K562 (cell line): ENCODE measurements around the gene CALML6. TPM values are rescaled to one million over a fixed set of nuclear protein-coding genes. Genes with fewer than 3 reads are reported as not detected.

Source experiments
- ATAC-seq: fragments of 200-7000 bp; cut with Tn5 transposase; 3 replicates; pipeline ENCODE4 v1.9.1; 2020; ENCODE audit warnings: moderate library complexity
- BruUV-seq: library from RNA; stranded (reverse); fragments of 400-500 nt; replicated peaks from 2 replicates; lab custom pipeline; 2021; lab: Mats Ljungman, UMichigan
- CTCF ChIA-PET: fragments of 300-600 bp; formaldehyde crosslinking; extraction: SDS; loops from one replicate; lab custom pipeline; 2021; ENCODE audit warnings: low intra/inter-chr PET ratio; lab: Yijun Ruan, JAX
- POLR2A ChIA-PET: fragments of 300-600, 350-650 bp; sonication (Branson Sonifier 250); formaldehyde crosslinking; extraction: SDS; loops from one replicate; lab custom pipeline; 2021; ENCODE audit warnings: antibody characterized with exemption, inconsistent platforms; lab: Yijun Ruan, JAX
- DNase-seq, 4 experiments: peaks; one replicate each; pipeline versions ENCODE4 v3.0.0 to v3.0.0-alpha.2; 2011 to 2018; ENCODE audit warnings: low spot score in 3 of 4, mixed read lengths in 3 of 4; ENCODE audit errors: extremely low read depth in 1 of 4
- FAIRE-seq: peaks from 2 replicates; lab custom pipeline; 2011; peaks lifted over from hg19 to GRCh38; lab: Jason Lieb, UNC
- H2AFZ ChIP-seq: 2 replicates; pipeline ENCODE4 v1.6.0; 2011; ENCODE audit warnings: low read depth, low read length, control low read depth, inconsistent platforms
- H3K27ac ChIP-seq: fragments of 200-600 bp; 3 replicates; pipeline ENCODE4 v1.8.0; 2011; ENCODE audit warnings: low read depth, mild to moderate bottlenecking, control low read depth, inconsistent platforms, low read length, moderate library complexity, mixed read lengths; ENCODE audit errors: extremely low read depth
- H3K27me3 ChIP-seq, 2 experiments: fragments of 300-600 bp in 1 of 2; 2 replicates in 1 of 2; 3 replicates in 1 of 2; pipeline versions ENCODE4 v1.6.0 to v1.8.0; 2011; ENCODE audit warnings: inconsistent platforms in 2 of 2, low read length in 2 of 2, mild to moderate bottlenecking in 1 of 2, mixed read lengths in 1 of 2, moderate library complexity in 1 of 2; ENCODE audit not compliant: control insufficient read depth in 2 of 2, insufficient read depth in 2 of 2
- H3K36me3 ChIP-seq: fragments of 300-600 bp; 3 replicates; pipeline ENCODE4 v1.8.0; 2011; ENCODE audit warnings: mild to moderate bottlenecking, low read length, inconsistent platforms; ENCODE audit not compliant: control insufficient read depth, insufficient read depth
- H3K4me1 ChIP-seq, 2 experiments: fragments of 200-600 bp in 1 of 2; replicated peaks in 1 of 2; 2 replicates in 1 of 2; 3 replicates in 1 of 2; pipeline versions ENCODE4 v1.5.1 to v1.8.0; 2011; ENCODE audit warnings: inconsistent platforms in 2 of 2, low read length in 2 of 2, mild to moderate bottlenecking in 1 of 2, mixed read lengths in 1 of 2, moderate library complexity in 1 of 2; ENCODE audit not compliant: control insufficient read depth in 2 of 2, insufficient read depth in 2 of 2
- H3K4me2 ChIP-seq: 2 replicates; pipeline ENCODE4 v1.6.1; 2011; ENCODE audit warnings: low read length, control low read depth, inconsistent platforms, mixed read lengths; ENCODE audit not compliant: insufficient read depth
- H3K4me3 ChIP-seq: fragments of 200-600 bp; sonication (generic), shearing (Covaris generic); 2 replicates; pipeline ENCODE4 v1.5.1; 2016; ENCODE audit warnings: control low read depth, inconsistent platforms
- H3K79me2 ChIP-seq: fragments of 200-600 bp; 3 replicates; pipeline ENCODE4 v1.8.0; 2011; ENCODE audit warnings: low read length, inconsistent platforms; ENCODE audit not compliant: control insufficient read depth, insufficient read depth
- H3K9ac ChIP-seq, 2 experiments: 2 replicates each; pipeline versions ENCODE4 v1.6.0 to v1.6.1; 2011; ENCODE audit warnings: low read depth in 2 of 2, low read length in 2 of 2, control low read depth in 1 of 2, inconsistent platforms in 1 of 2, mild to moderate bottlenecking in 1 of 2, mixed read lengths in 1 of 2; ENCODE audit not compliant: insufficient read depth in 1 of 2
- H3K9me1 ChIP-seq: one replicate; pipeline ENCODE4 v1.6.0; 2011; ENCODE audit warnings: inconsistent platforms, mild to moderate bottlenecking, low read length, moderate library complexity; ENCODE audit not compliant: control insufficient read depth, insufficient read depth
- H3K9me3 ChIP-seq: replicated peaks from 2 replicates; pipeline ENCODE4 v1.5.1; 2011; ENCODE audit warnings: low read depth, low read length, inconsistent platforms; ENCODE audit not compliant: control insufficient read depth, insufficient read depth
- H4K20me1 ChIP-seq: replicated peaks from 2 replicates; pipeline ENCODE4 v1.6.1; 2011; ENCODE audit warnings: low read length, inconsistent platforms, mixed read lengths; ENCODE audit not compliant: control insufficient read depth, insufficient read depth
- CXXC5 ChIP-seq: fragments of 250-450 bp; sonication (Bioruptor Pico); IDR thresholded peaks from 2 replicates; pipeline ENCODE4 v1.8.0; 2022; ENCODE audit warnings: inconsistent platforms, mild to moderate bottlenecking, moderate library complexity
- HMGN3 ChIP-seq: IDR thresholded peaks from 2 replicates; pipeline ENCODE4 v1.6.1; 2011; ENCODE audit warnings: borderline replicate concordance, low read depth, mild to moderate bottlenecking, mixed read lengths, low read length; ENCODE audit not compliant: insufficient read length; ENCODE audit errors: extremely low read depth
- JUND ChIP-seq, 2 experiments: IDR thresholded peaks; 2 replicates in 1 of 2; 3 replicates in 1 of 2; pipeline ENCODE4 v1.6.1; 2011; ENCODE audit warnings: borderline replicate concordance in 2 of 2, low read depth in 2 of 2, low read length in 2 of 2, improper control_type of control experiment in 1 of 2, missing biosample characterization in 1 of 2, missing genetic modification characterization in 1 of 2, missing genetic modification reagents in 1 of 2
- KDM1A ChIP-seq, 2 experiments: fragments of 450-650 bp; IDR thresholded peaks; 2 replicates each; pipeline ENCODE4 v1.6.1; 2016; ENCODE audit warnings: mild to moderate bottlenecking in 2 of 2
- KLF16 ChIP-seq: IDR thresholded peaks from 2 replicates; pipeline ENCODE4 v1.6.1; 2016; ENCODE audit warnings: antibody characterized with exemption
- MTA3 ChIP-seq: fragments of 450-650 bp; formaldehyde crosslinking; IDR thresholded peaks from 2 replicates; pipeline ENCODE4 v1.6.1; 2017; ENCODE audit warnings: mild to moderate bottlenecking, borderline replicate concordance
- RBM34 ChIP-seq: fragments of 200-400 bp; formaldehyde crosslinking; IDR thresholded peaks from 2 replicates; pipeline ENCODE4 v1.6.1; 2018; ENCODE audit warnings: low read length, borderline replicate concordance; ENCODE audit not compliant: insufficient read depth
- SAFB ChIP-seq: fragments of 200-400 bp; formaldehyde crosslinking; IDR thresholded peaks from 2 replicates; pipeline ENCODE4 v1.6.1; 2017; ENCODE audit warnings: low read depth, low read length, borderline replicate concordance
- SMARCB1 ChIP-seq: IDR thresholded peaks from 2 replicates; pipeline ENCODE4 v1.6.1; 2011; ENCODE audit warnings: improper control_type of control experiment, low read depth; ENCODE audit not compliant: insufficient read length
- SPI1 ChIP-seq: IDR thresholded peaks from 2 replicates; pipeline ENCODE4 v1.6.1; 2011; ENCODE audit warnings: low read depth, low read length, control low read depth, borderline replicate concordance
- TAF15 ChIP-seq: fragments of 200-400 bp; formaldehyde crosslinking; IDR thresholded peaks from 2 replicates; pipeline ENCODE4 v1.6.1; 2017; ENCODE audit warnings: mild to moderate bottlenecking, low read depth, low read length, moderate library complexity
- TBL1XR1 ChIP-seq, 2 experiments: IDR thresholded peaks; 2 replicates each; pipeline ENCODE4 v1.6.1; 2012; ENCODE audit warnings: improper control_type of control experiment in 2 of 2, low read length in 2 of 2, mild to moderate bottlenecking in 1 of 2
- ZKSCAN1 ChIP-seq: fragments of 150-350 bp; IDR thresholded peaks from 2 replicates; pipeline ENCODE4 v1.6.1; 2016; ENCODE audit warnings: low read depth, low read length
- ZNF253 ChIP-seq: fragments of 250-450 bp; sonication (Bioruptor Pico); conservative IDR thresholded peaks from 2 replicates; pipeline ENCODE4 v1.6.1; 2021; ENCODE audit warnings: mild to moderate bottlenecking
- ZNF589 ChIP-seq: fragments of 200-800 bp; sonication (Bioruptor generic); IDR thresholded peaks from 2 replicates; pipeline ENCODE4 v1.6.1; 2016; ENCODE audit warnings: low read depth, missing genetic modification characterization, missing compliant biosample characterization
- WGBS: fragments of 100-300 bp; shearing (Covaris generic); methylation state at CpG from one replicate; pipeline ENCODE4 v1.1.6; 2016; ENCODE audit warnings: low coverage, mixed read lengths; ENCODE audit not compliant: insufficient coverage; ENCODE audit errors: missing lambda C conversion rate; 5-methylcytosine and 5-hydroxymethylcytosine counted together
- in situ Hi-C: fragments of 300-500 bp; cut with MboI; formaldehyde crosslinking; loops from 4 replicates; pipeline ENCODE4 v1.15.0; 2018; ENCODE audit warnings: inconsistent platforms, mixed read lengths
- intact Hi-C: fragments of 100-400 bp; cut with micrococcal nuclease; formaldehyde crosslinking; loops from 2 replicates; pipeline ENCODE4 v1.14.2; 2022
- polyA plus RNA-seq, 8 experiments: library from polyadenylated mRNA; depleted of rRNA in 4 of 8; stranded (reverse) in 5 of 8; unstranded in 3 of 8; fragments of >200 nt; fragmentation: Nextera tagmentation in 2 of 8; fragmentation: Illumina TruSeq in 1 of 8; extraction: Ambion mirVana in 2 of 8; extraction: Trizol in 1 of 8; gene quantifications; 2 replicates each; pipeline versions ENCODE4 v1.2.1 to v1.2.3, GENCODE V29; 2011 to 2014; ENCODE audit warnings: inconsistent platforms in 1 of 8, missing spikeins in 1 of 8
- total RNA-seq, 7 experiments: library from RNA; depleted of rRNA in 6 of 7; stranded (reverse); fragments of >200 nt in 6 of 7; fragmentation: Illumina TruSeq in 2 of 7; extraction: Trizol in 2 of 7; gene quantifications; 2 replicates each; pipeline versions ENCODE4 v1.2.1 to v1.2.3, GENCODE V29; 2011 to 2021; ENCODE audit warnings: low replicate concordance in 1 of 7
- TF ChIP-seq, protein P1 (sequence below): fragments of 200-800 bp; sonication (Bioruptor generic); IDR thresholded peaks from 2 replicates; pipeline ENCODE4 v1.6.1; 2017; ENCODE audit warnings: missing genetic modification characterization, missing compliant biosample characterization
- TF ChIP-seq, protein P2 (sequence below): fragments of 450-650 bp; IDR thresholded peaks from 2 replicates; pipeline ENCODE4 v1.6.1; 2016; ENCODE audit warnings: antibody characterized with exemption
- TF ChIP-seq, protein P3 (sequence below): fragments of 450-650 bp; IDR thresholded peaks from 2 replicates; pipeline ENCODE4 v1.6.1; 2016; ENCODE audit warnings: mild to moderate bottlenecking

Gene CALML6
- total and polyA plus RNA-seq, 9 of the 15 experiments (the other 6 are each of a cell fraction or from before 2014, with no cell fraction given) = 0.14 TPM; not detected in 8

DNA sequence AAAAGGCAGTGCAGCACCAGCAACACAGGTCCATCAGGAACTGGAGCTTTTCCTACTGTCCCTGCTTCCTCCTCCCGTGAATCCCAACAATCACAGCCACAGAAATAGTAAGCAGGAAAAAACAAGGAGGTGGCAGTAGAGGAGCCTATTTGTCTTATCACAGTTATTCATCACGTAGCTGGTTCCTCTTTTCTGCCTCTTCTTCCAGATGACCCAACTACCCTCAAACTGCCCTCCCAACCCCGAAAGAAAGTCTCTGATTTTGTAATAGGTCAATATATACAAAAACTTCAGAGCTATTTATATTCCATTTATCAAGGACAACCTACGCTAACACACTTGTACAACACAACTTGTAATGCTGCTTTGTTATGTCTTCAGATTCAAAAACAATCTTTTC lies 45.6 kb upstream of the CALML6 start:
- H3K9me3 ChIP-seq = no peaks in the 10 kb centered on the region
- FAIRE-seq (no peak), ATAC-seq (peak; percentile 20; the same call in 1 of the 3 replicates), DNase-seq (no peak)
- 44% methylated on average over 4 of the region's 4 CpGs for WGBS
- in situ Hi-C loops (no loop called here), intact Hi-C loops (no loop called here)
- no peak overlapping the region for H2AFZ ChIP-seq
- H3K27ac ChIP-seq = no peak overlapping the region
- H3K4me3 ChIP-seq = no peak overlapping the region
- no peaks in the 10 kb centered on the region for H3K9me1 ChIP-seq
- BruUV-seq = no TSS peak
- ChIA-PET POLR2A (interaction anchor here (0.7 to 4.0 kb wide), 8 partner anchors 8 to 29 kb away, joined by 3 to 35 read pairs (median 5); no protein-coding TSS in a partner anchor), CTCF (no interaction called here)
- H3K27me3 ChIP-seq = no peaks in the 10 kb centered on the region
- H3K9ac ChIP-seq = no peak overlapping the region
- H3K36me3 ChIP-seq = peaks cover 19% of the 10 kb centered on the region; the same call in 2 of the 3 replicates
- peaks cover 22% of the 10 kb centered on the region for H4K20me1 ChIP-seq
- peaks cover 87% of the 10 kb centered on the region for H3K79me2 ChIP-seq
- H3K4me1 ChIP-seq = peaks cover 4 to 5% of the 10 kb centered on the region in 2 experiments
- H3K4me2 ChIP-seq = no peak overlapping the region
- TF ChIP-seq SMARCB1 (no peak), CXXC5 (CRISPR knock-in tag) (peak; percentile 49), ZKSCAN1 (no peak), KDM1A (IDR thresholded peaks at IDR 0.05) (peak in 1 of 2 experiments; percentile 39; a peak in 2 of 4 replicates), KLF16 (0 out of 2 replicates have a peak, but pooled peaks have one; percentile 4), ZNF253 (no peak), TAF15 (no peak), RBM34 (no peak), SAFB (no peak), JUND (IDR thresholded peaks at IDR 0.05; ENCODE audit: borderline replicate concordance, low read depth, low read length) (no peak), JUND (tag; IDR thresholded peaks at IDR 0.05; ENCODE audit: borderline replicate concordance, low read depth, low read length) (peak; percentile 21; the same call in 1 of the 3 replicates), TBL1XR1 (IDR thresholded peaks at IDR 0.05; ENCODE audit: low read length in 2 of 2) (no peak), HMGN3 (no peak), SPI1 (peak; percentile 79; the same call in 1 of the 2 replicates), ZNF589 (no peak), MTA3 (no peak)
- TF ChIP-seq, protein P1, sequence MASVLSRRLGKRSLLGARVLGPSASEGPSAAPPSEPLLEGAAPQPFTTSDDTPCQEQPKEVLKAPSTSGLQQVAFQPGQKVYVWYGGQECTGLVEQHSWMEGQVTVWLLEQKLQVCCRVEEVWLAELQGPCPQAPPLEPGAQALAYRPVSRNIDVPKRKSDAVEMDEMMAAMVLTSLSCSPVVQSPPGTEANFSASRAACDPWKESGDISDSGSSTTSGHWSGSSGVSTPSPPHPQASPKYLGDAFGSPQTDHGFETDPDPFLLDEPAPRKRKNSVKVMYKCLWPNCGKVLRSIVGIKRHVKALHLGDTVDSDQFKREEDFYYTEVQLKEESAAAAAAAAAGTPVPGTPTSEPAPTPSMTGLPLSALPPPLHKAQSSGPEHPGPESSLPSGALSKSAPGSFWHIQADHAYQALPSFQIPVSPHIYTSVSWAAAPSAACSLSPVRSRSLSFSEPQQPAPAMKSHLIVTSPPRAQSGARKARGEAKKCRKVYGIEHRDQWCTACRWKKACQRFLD (CRISPR knock-in tag) = no peak
- TF ChIP-seq, protein P2, sequence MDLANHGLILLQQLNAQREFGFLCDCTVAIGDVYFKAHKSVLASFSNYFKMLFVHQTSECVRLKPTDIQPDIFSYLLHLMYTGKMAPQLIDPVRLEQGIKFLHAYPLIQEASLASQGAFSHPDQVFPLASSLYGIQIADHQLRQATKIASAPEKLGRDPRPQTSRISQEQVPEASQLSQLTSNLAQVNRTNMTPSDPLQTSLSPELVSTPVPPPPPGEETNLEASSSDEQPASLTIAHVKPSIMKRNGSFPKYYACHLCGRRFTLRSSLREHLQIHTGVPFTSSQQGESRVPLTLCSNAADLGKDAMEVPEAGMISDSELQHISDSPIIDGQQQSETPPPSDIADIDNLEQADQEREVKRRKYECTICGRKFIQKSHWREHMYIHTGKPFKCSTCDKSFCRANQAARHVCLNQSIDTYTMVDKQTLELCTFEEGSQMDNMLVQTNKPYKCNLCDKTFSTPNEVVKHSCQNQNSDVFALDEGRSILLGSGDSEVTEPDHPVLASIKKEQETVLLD = no peak
- TF ChIP-seq, protein P3, sequence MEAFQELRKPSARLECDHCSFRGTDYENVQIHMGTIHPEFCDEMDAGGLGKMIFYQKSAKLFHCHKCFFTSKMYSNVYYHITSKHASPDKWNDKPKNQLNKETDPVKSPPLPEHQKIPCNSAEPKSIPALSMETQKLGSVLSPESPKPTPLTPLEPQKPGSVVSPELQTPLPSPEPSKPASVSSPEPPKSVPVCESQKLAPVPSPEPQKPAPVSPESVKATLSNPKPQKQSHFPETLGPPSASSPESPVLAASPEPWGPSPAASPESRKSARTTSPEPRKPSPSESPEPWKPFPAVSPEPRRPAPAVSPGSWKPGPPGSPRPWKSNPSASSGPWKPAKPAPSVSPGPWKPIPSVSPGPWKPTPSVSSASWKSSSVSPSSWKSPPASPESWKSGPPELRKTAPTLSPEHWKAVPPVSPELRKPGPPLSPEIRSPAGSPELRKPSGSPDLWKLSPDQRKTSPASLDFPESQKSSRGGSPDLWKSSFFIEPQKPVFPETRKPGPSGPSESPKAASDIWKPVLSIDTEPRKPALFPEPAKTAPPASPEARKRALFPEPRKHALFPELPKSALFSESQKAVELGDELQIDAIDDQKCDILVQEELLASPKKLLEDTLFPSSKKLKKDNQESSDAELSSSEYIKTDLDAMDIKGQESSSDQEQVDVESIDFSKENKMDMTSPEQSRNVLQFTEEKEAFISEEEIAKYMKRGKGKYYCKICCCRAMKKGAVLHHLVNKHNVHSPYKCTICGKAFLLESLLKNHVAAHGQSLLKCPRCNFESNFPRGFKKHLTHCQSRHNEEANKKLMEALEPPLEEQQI = no peak
